ENCODE measurements around the gene MYBBP1A. TPM values are rescaled to one million over a fixed set of nuclear protein-coding genes. Genes with fewer than 3 reads are reported as not detected.

Gene MYBBP1A
- total and polyA plus RNA-seq, 4 donors, result 12.2 to 23.3 (median 20.0) TPM

DNA sequence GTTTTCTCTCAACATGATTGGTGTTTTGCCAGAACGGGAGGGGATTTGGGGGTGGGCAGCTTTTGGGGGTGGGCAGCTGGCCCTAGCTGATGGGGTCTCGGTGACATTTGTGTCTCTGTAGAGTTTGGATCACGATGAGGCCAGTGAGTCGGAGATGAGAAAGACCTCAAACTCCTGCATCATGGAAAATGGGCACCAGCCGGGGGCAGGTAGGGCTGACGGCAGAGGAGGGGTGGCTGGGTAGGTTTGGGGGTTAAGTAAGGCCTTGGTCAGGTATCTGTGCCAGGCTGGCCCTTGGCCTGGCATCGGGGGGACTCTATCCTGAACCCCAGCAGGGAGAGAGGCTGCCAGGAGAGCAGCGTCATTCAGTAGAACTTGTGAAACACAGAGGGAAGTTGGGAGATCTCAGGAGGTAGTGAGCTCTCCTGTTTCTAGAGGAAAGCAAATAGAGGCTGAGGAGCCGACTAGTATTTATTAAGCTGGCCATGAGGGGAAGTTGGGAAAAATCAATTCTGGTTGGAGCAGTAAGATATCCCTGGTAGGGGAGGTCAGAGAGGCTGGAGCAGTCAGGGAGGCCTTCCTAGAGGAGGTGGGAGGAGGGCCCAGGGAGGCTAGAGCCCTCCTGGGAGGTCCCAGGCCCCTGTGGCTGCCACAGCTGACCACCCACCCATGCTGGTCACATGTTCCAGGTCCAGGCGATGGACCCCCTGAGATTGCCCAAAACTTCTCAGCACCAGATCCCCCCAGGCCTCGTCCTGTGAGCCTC is 37.2 kb upstream of the MYBBP1A start:
- no peak for DNase-seq (ENCODE audit: low spot score)
- H3K4me1 ChIP-seq (ENCODE audit: control insufficient read depth in 4 of 4, insufficient read depth in 4 of 4, low read length in 3 of 4), result no peaks in the 10 kb centered on the region
- no peak for TF ChIP-seq HNF4A (conservative IDR thresholded peaks at IDR 0.05)
- TF ChIP-seq, protein P1, sequence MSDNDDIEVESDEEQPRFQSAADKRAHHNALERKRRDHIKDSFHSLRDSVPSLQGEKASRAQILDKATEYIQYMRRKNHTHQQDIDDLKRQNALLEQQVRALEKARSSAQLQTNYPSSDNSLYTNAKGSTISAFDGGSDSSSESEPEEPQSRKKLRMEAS (IDR thresholded peaks at IDR 0.05), result no peak
- TF ChIP-seq FOXA2 (IDR thresholded peaks at IDR 0.05), result no peak
- no peak for TF ChIP-seq HNF4G (IDR thresholded peaks at IDR 0.05)
- no peak for TF ChIP-seq CTCF (IDR thresholded peaks at IDR 0.05; ENCODE audit: low read depth, low read length, missing input control)
- no peak for TF ChIP-seq EGR1 (IDR thresholded peaks at IDR 0.05; ENCODE audit: low read depth in 2 of 2)
- TF ChIP-seq REST (IDR thresholded peaks at IDR 0.05), result no peak
- no peak for TF ChIP-seq RXRA (IDR thresholded peaks at IDR 0.05)
- TF ChIP-seq TAF1 (conservative IDR thresholded peaks at IDR 0.05), result no peak
- TF ChIP-seq, protein P2, sequence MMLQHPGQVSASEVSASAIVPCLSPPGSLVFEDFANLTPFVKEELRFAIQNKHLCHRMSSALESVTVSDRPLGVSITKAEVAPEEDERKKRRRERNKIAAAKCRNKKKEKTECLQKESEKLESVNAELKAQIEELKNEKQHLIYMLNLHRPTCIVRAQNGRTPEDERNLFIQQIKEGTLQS (IDR thresholded peaks at IDR 0.05), result no peak
- no peak overlapping the region for H3K4me3 ChIP-seq (ENCODE audit: low read depth in 1 of 3, low read length in 3 of 3)
- 79% methylated on average over 11 of the region's 11 CpGs for WGBS
- H3K27me3 ChIP-seq (ENCODE audit: control insufficient read depth in 4 of 4, insufficient read depth in 4 of 4, low read length in 3 of 4), result no peaks in the 10 kb centered on the region
- no peak overlapping the region for H3K27ac ChIP-seq (ENCODE audit: low read depth in 1 of 2, low read length in 2 of 2)
- H3K36me3 ChIP-seq (ENCODE audit: control insufficient read depth in 4 of 4, insufficient read depth in 3 of 4, low read depth in 1 of 4, low read length in 3 of 4), result no peaks in the 10 kb centered on the region
- no peaks in the 10 kb centered on the region for H3K9me3 ChIP-seq (ENCODE audit: control insufficient read depth in 4 of 4, low read length in 3 of 4)
- no peak overlapping the region for H3K9ac ChIP-seq (ENCODE audit: low read depth in 1 of 2, low read length in 2 of 2)

GRCh38 chr17:4591529-4591928 is 36.3 kb upstream of the MYBBP1A start:
- H3K27me3 ChIP-seq (ENCODE audit: control insufficient read depth in 4 of 4, insufficient read depth in 4 of 4, low read length in 3 of 4), result peaks cover 0 to 1% (median 0%) of the 10 kb centered on the region in 4 donors
- 66% methylated on average over 12 of the region's 12 CpGs for WGBS
- H3K36me3 ChIP-seq (ENCODE audit: control insufficient read depth in 4 of 4, insufficient read depth in 3 of 4, low read depth in 1 of 4, low read length in 3 of 4), result no peaks in the 10 kb centered on the region
- H3K4me1 ChIP-seq (ENCODE audit: control insufficient read depth in 4 of 4, insufficient read depth in 4 of 4, low read length in 3 of 4), result no peaks in the 10 kb centered on the region
- no peak overlapping the region for H3K9ac ChIP-seq (ENCODE audit: low read depth in 1 of 2, low read length in 2 of 2)
- TF ChIP-seq CTCF (IDR thresholded peaks at IDR 0.05; ENCODE audit: low read depth, low read length, missing input control) (no peak), TAF1 (conservative IDR thresholded peaks at IDR 0.05) (no peak), FOXA1 (IDR thresholded peaks at IDR 0.05) (no peak), NR2F2 (IDR thresholded peaks at IDR 0.05) (no peak), RXRA (IDR thresholded peaks at IDR 0.05) (no peak), FOXA2 (IDR thresholded peaks at IDR 0.05) (no peak), HNF4A (conservative IDR thresholded peaks at IDR 0.05) (no peak), YY1 (IDR thresholded peaks at IDR 0.05) (no peak)
- TF ChIP-seq, protein P1 (IDR thresholded peaks at IDR 0.05), result no peak
- H3K4me3 ChIP-seq (ENCODE audit: low read depth in 1 of 3, low read length in 3 of 3), result no peak overlapping the region
- DNase-seq (ENCODE audit: low spot score), result no peak
- H3K9me3 ChIP-seq (ENCODE audit: control insufficient read depth in 4 of 4, low read length in 3 of 4), result no peaks in the 10 kb centered on the region
- no peak overlapping the region for H3K27ac ChIP-seq (ENCODE audit: low read depth in 1 of 2, low read length in 2 of 2)

Measured in liver (tissue), 9 donors.